NCI-H460 (cell line): ENCODE data around the gene TMEM163. TPM values are rescaled to one million over a fixed set of nuclear protein-coding genes. Genes with fewer than 3 reads are reported as not detected.

ENCODE experiments used
- DNase-seq: peaks from one replicate; pipeline ENCODE4 v3.0.0-alpha.2; 2016; ENCODE audit warnings: low read depth; ENCODE audit errors: extremely low read depth
- total RNA-seq: library from RNA; depleted of rRNA; stranded (reverse); fragments of >200 nt; shearing (Covaris generic); gene quantifications from 2 replicates; pipeline ENCODE4 v1.2.3, GENCODE V29; 2014

Gene TMEM163
- total RNA-seq, 1 experiment from 2014 or later, result not detected

DNA sequence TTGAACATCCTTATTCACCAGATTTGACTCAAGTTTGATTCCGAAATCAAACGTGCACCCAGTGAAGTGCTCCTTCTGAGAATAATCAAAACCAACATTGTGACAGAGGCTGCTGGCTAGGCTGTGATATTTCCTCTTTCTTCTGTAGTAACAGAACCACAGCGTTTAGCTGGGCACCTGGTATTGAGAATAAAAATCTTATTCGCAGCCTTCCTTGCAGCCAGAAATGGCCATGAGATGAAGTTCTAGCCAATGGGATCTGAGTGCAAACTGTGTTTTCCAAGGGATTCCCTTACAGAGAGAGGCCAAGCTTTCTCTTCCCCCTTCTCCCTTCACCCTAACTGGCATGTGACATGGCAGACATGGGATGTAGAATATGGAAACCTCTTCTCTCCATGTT, 51.7 kb downstream of the TMEM163 start:
- DNase-seq, result no peak

DNA sequence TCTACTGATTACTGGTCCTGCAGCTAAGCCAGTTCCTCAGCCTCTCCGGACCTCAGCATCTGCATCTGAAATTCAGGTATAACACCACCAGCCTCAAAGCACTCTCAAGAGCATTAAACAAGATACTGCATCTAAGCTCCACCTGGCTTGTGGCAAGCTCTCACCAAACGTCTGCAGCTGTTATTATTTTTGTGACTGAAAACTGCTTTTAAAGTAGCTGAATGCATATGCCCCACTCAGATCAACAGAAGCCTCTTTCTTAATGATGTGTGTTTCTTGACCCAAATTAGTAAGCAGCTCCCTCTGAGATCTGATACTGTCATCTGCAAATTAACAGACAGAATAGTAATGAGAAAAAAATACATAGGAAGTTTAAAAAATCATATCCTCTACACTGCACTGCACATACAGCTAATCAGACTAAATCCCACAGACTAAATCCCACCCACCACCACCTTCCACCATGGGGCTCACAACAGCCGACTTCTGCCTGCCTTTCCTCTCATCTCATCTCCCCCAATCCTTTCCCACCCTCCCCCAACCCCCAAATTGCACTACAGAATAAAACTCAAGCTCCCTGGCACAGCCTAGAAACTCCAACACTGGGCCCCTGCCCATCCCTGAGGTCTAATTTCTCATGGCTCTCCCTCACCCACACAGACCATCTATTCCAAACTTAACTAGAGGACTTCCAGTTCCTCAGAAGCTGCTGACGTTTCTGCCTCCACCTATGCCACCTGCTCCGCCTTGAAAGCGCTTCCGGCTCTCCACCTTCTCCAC, 52.9 kb downstream of the TMEM163 start:
- DNase-seq, result no peak

DNA sequence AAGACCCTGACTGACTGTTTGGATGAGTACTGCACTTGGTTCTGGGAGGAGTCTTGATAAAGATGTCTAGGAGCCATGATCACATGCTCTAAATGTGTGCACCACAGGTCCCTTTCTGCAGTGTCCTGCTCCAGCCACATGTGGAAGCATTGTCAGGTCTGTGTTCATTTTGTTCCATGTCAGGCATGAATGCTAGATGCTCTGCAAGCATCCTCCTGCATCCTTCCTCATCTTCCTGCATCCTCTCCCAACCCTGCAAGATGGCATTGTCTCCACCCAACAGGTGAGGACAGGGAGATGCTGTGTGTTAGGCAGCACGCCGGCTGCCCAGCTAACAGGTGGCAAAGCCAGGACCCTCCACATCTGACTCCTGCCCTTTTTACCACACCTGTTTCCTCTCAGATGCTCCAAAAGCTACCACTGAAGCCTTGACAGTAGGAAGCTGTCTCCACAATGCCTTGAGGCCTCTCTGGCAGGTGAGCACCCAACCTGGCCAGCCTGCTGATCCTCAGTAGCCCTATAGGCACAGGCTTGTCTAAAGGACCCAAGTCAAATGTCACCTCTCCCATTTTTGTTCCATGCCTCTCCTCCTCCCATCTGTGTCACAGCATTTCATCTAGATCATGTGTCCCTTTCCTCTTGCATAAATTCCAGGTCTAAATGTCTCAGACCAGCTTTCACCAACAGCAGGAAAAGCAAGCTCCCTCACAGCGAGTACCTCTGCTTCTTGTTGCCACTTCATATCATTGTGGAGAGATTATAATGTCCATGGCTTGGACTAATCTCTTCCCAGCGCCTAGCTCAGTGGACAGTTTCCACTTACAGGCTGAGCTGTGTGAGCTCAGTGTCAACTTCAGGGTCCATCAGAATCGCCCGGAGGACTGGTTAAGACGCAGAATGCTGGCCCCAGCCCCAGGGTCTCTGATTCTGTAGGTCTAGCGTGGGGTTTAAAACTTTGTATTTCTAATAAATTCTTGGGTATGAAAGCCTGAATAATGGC, 55.0 kb downstream of the TMEM163 start:
- DNase-seq, result no peak

DNA sequence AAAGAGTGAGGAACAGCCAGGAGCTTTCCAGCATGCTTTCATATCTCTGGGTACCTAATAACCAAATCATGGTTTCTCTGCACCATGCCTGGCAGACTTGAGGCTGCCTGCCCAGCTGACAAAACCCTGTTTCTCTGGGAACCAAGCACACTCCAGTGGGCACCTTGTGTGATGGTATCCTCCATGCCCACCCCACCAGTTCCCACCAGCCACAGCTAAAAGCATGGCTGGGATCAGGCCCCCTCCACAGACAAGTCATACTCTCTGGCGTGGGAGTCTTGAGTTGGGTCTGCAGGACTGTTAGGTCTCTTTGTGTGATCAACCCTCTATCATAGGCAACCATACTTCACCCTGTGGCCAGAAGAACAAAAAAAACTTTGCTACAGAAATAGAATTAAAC, 56.0 kb downstream of the TMEM163 start:
- no peak for DNase-seq

DNA sequence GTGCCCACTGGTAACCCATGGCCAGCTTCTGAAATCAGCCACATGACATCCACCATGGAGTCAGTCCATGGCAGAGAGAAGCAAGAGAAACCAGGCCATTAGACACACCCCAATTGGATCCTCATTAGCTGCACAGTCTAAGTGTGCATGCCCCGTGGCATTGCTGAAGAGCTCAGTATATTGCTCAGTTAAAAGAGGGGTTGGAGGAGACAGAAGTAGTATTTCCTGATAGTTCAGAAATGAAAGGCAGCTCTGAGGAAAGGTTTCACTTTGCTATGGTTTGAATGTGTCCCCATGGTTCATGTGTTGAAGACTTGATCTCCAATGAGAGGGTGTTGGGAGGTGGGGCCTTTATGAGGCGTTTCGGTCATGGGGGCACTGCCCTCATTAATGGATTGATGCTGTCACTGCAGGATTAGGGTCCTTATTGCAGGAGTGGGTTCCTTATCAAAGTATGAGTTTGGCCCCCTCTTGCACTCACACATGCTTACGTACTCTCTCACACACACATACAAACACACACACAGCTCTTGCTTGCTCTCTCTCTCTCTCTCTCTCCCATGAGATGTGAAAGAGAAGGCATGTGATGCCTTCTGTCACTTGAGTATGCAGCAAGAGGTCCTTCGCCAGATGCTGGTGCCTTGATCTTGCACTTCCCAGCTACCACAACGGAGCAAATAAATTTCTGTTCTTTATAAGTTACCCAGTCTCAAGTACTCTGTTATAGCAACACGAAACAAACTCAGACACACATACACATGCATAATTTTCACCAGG, 58.0 kb downstream of the TMEM163 start:
- DNase-seq, result no peak

DNA sequence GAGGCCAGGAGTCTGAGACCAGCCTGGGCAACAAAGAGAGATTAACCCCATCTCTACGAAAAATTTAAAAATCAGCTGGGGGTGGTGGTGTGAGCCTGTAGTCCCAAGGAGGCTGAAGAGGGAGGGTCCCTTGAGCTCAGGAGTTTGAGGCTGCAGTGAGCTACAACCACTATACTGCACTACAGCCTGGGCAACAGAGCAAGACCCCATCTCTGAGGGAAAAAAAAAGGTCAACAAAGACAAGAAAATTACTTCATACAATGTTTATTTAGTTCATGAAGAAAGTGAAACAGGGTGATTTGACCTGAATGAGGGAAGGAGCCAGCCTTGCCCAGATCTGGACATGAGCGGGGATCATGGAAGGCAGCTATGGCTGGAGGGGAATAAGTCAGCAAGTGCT, 59.1 kb downstream of the TMEM163 start:
- no peak for DNase-seq

DNA sequence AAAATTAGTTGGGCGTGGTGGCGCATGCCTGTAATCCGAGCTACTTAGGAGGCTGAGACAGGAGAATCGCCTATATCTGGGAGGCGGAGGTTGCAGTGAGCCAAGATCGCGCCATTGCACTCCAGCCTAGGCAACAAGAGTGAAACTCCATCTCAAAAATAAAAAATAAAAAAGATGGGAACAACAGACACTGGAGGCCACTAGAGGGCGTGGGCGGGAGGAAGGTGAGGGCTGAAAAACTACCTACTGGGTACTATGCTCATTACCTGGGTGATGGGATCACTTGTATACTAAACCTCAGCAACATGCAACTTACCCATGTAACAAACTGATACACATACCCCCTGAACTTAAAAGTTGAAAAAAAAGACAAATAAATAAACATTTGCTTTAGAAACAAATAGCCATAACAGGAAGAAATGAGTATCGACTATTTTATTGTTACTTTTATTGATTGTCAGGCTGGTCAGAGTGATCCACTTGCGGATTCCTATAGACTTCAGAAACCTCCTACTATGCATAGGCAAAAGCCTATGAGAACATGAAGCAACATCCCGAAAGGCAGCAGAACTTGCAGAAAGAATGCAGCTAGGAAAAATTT, 61.0 kb downstream of the TMEM163 start:
- peak; percentile 6 for DNase-seq

DNA sequence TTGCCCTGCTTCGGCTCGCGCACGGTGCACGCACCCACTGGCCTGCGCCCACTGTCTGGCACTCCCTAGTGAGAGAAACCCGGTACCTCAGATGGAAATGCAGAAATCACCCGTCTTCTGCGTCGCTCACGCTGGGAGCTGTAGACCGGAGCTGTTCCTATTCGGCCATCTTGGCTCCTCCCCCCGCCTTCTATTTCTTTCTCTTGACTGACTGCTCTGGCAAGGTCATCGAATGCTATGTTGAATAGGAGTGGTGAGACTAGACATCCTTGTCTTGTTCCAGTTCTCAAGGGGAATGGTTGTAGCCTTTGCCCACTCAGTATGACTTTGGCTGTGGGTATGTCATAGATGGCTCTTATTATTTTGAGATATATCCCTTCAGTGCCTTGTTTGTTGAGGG, 62.4 kb downstream of the TMEM163 start:
- DNase-seq, result peak; percentile 7

DNA sequence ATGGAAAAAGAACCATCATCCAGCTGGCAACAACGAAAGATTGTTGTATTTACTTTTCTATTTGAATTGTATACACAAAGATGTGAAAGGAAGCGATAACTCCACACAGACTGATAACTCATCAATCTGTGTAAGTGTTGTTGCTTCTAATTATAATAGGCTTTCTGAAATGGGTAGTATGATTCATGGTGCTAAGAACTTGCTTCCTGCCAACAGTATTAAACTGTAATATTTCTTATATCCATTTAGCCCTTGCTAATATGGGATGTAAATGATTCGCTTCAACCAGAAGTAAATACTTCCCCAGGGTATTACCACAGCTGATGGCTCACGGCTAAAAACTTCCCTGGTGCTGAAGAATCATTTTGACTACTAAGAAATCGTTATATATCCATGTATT, 70.2 kb downstream of the TMEM163 start:
- DNase-seq, result no peak

DNA sequence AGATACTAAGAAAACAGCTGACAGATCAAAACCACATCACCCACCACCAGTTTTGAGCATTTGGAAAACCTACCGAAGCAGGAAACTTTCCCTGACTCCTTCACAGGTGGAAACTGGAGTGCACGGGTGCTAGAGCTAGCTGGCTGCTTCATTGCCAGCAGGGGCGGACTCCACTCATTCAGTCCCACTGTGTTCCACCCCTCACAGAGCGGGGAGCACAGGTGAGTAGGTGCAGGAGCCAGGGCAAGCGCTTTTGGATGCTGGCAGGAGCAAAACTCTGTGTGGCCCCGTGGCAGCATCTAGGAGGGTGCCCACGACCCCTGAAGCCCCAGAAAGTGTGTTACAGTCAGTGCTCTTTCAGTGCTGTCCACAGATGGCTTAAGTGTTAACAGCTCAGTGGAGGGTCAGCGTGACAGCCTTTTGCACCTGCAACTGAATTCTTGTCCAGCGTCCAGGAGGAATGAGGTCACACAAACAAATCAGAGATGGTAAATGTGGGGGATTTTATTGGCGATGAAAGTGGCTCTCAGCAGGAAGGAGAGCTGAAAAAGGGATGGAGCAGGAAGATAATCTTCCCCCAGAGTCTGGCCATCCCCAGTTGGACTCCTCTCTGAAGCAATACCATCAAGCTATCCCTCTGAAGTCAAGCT, 71.1 kb downstream of the TMEM163 start:
- no peak for DNase-seq

DNA sequence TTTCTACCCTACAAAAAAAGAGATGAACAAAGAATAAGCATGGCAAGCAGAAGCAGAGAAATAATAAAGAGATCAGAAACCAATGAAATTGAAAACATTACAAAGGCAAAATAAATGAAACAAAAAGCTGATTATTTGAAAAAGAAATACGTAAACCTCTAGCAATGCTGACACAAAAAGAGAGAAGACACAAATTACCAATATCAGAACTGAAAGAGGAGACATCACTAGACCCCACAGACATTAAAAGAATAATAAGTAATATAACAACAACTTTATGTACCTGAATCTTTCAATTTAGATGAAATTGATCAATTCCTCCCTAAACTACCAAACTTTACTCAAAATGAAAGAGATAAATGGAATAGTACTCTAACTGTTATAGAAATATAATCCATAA, 75.9 kb downstream of the TMEM163 start:
- no peak for DNase-seq

DNA sequence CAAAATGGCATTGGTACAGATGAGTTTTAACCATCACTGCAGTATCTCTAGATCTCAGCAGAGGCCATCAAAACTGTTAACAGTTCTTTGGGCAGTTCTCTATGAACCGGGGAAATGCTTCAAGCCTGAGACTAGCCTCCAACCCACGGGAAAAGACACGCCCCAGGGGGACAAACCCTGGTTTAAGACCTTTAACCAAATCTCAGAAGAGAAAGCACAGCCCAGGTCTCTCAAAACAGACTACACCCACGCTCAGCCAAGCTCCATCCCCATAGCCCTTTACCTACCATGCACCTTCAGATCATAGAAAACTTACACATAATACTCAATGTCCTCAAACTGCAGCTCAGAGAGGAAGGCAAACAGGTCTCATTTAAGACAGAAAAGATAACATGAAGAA, 78.3 kb downstream of the TMEM163 start:
- DNase-seq, result no peak

DNA sequence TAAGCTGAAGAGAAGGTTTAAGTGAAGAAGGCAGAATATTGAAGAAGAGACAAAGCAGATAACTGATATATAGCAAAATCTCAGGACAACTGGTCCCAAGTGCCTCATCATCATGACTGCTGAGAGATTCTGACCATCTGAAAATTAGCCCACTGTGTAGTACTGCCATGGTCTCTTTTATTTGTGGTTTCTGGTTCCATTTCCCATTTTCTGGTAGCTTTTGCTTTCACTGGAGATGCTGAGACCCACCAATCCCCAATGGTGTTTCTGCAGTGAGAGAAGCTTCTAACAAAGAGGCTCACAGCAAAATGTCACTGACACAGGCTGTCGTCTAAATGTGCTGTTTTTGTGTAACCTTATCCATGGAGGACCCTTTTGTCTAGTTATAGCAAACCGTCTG, 79.5 kb downstream of the TMEM163 start:
- no peak for DNase-seq

DNA sequence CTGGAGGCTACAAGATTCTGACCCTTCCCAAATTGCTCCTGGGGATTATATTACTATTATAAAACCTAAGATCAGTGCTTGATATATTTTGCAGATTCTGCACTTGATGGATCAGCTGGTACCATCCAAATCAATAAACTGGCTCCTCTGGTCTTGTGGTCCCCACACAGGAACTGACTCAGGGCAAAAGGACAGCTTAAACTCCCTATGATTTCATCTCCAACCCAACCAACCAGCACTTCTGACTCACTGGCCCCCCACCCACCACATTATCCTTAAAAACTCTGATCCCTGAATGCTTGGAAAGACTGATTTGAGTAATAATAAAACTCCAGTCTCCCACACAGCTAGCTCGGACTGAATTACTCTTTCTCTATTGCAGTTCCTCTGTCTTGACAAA, 82.1 kb downstream of the TMEM163 start:
- DNase-seq, result no peak

DNA sequence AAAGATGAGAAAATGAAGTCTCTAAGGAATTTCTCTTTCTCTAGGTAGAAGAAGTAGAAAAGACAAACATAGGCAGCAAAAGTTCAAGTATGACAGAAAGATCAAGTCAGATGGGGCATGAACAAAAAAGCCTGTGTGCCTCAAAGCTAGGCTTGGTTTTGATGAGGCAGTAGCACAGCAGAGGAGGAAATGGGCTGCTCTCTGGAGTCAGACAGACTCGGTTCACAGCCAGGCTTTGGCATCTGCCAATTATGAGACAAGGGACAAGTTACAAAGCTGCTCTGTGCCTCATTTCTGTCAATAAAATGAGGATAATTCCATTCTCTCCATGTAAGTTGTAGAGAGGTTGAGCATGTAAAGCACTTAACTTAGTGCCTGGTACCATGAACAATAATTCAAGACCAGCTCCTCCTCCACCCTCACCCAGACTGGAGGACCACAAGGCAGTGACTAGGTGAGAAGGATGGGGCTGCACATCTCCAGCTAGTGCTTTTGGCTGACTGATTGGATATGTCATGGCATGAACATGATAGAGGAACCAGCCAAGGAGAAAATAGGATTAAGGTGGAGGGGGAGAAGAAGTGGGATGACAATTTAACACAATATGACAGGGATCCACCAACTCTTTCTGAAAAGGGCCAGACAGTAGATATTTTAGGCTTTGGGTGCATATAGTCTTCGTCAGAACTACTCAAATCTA, 84.6 kb downstream of the TMEM163 start:
- no peak for DNase-seq

DNA sequence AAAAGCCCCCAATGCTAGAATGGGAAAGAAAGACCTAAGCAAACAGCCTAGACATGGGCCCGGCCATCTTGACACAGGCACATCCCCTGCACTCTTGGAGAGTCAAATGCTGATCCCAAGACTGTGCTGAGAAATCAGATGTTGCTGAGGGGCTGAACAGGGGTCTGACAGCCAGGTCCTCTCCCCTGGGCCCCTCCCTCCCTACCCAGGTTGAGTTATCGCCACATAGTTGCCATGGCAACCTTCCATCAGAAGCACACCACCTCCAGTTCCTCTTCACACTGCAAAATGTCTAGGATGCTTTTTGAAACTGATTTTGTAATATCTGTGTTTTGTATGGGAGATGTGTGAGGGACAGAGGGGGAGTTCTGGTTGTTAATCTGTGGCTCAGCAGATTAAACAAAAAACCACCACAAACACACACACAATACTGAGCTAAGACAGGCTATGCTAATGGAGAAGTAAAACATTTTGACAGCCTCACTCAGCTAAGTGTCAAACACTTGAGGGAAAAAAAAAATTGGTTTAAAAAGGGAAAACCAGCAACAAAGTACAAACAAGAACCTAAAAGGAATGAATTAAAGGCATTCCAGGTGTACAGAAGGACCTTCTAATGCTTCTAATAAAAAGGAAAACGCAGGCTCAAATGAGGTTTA, 88.2 kb downstream of the TMEM163 start:
- no peak for DNase-seq

DNA sequence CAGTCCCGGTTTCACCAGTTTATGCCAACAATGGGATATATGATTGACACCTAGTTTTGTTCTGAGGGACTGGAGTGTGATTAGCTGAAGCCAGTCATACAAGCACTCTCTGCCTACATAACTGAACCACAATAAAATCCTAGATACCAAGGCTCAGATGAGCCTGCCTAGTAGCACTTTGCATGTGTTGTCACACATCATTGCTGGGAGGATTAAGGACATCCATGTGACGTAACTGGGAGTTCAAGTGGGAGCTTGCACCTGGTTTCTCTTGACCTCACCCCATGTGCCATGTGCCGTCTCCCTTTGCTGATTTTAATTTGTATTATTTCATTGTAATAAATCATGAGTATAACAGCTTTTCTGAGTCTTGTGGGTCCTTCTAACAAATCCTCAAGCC, 90.3 kb downstream of the TMEM163 start:
- DNase-seq, result no peak

DNA sequence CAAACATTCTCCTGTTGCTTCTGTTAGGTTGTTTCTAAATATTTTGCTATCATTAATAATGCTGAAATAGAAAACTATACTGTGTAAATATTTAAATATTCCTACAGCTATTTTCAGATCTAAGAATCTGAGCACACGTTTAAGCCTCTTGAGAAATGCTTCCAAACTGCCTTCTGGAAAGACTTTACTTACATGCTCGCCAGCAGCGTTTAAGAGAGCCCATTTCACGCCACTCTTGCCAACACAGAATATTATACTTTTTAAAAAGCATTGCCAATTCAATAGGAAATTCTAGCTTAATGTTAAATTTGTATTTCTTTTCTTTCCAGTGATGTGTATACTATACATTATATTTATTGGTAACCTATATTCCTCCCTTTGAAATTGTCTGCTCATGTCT, 92.0 kb downstream of the TMEM163 start:
- no peak for DNase-seq

DNA sequence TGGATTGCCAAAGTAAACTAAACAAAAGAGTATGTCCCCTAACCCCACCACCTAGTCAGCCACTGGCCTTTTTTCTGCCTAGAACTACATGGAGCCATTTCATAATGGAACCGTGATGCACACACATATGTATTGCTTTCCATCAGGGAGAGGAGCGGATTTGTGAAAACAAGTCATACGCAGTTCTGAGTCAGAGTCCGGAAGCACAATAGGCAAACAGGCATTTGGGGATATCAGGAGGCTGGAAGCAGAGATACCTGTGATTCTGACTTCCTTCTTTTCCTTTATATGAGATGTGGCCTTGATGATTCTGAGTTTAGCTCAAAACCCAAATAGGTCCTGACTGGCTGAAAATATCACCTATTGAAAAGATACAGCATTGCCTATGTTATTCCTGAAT, 93.5 kb downstream of the TMEM163 start:
- DNase-seq, result no peak
